Hepatocyte (in vitro differentiated cells): Measurements from ENCODE around the gene ATXN1. TPM values are rescaled to one million over a fixed set of nuclear protein-coding genes. Genes with fewer than 3 reads are reported as not detected.
A peak's percentile ranks its signal among the peaks of the same experiment; 100 is the strongest.

ENCODE experiments used
- DNase-seq: peaks from one replicate; pipeline ENCODE4 v3.0.0-alpha.2; 2016; ENCODE audit warnings: low spot score
- H2AFZ ChIP-seq: fragments of 200-600 bp; sonication (generic); 2 replicates; pipeline ENCODE4 v1.6.0; 2016; ENCODE audit warnings: antibody characterized with exemption, mild to moderate bottlenecking
- H3K27ac ChIP-seq: fragments of 200-600 bp; sonication (generic); 2 replicates; pipeline ENCODE4 v1.5.1; 2016; ENCODE audit warnings: mild to moderate bottlenecking
- H3K27me3 ChIP-seq: fragments of 200-600 bp; sonication (generic); 2 replicates; pipeline ENCODE4 v1.6.1; 2016
- H3K36me3 ChIP-seq: fragments of 200-600 bp; sonication (generic); replicated peaks from 2 replicates; pipeline ENCODE4 v1.5.1; 2016; ENCODE audit warnings: low read depth; ENCODE audit not compliant: insufficient read depth
- H3K4me1 ChIP-seq: fragments of 200-600 bp; sonication (generic); 2 replicates; pipeline ENCODE4 v1.5.1; 2016; ENCODE audit warnings: mild to moderate bottlenecking, moderate library complexity; ENCODE audit not compliant: insufficient read depth
- H3K4me2 ChIP-seq: fragments of 200-600 bp; sonication (generic); 2 replicates; pipeline ENCODE4 v1.6.0; 2016
- H3K4me3 ChIP-seq: fragments of 200-600 bp; sonication (generic); 2 replicates; pipeline ENCODE4 v1.5.1; 2016; ENCODE audit warnings: mild to moderate bottlenecking
- H3K79me2 ChIP-seq: fragments of 200-600 bp; sonication (generic); 2 replicates; pipeline ENCODE4 v1.6.0; 2017; ENCODE audit warnings: mild to moderate bottlenecking
- H3K9me2 ChIP-seq: fragments of 200-600 bp; sonication (generic); replicated peaks from 2 replicates; pipeline ENCODE4 v1.6.0; 2017; ENCODE audit warnings: mild to moderate bottlenecking; ENCODE audit not compliant: insufficient read depth
- H3K9me3 ChIP-seq: fragments of 200-600 bp; sonication (generic); 2 replicates; pipeline ENCODE4 v1.5.1; 2016; ENCODE audit warnings: low read depth, mild to moderate bottlenecking
- H4K20me1 ChIP-seq: fragments of 200-600 bp; sonication (generic); 2 replicates; pipeline ENCODE4 v1.6.0; 2016; ENCODE audit warnings: mild to moderate bottlenecking; ENCODE audit not compliant: insufficient read depth, poor library complexity, severe bottlenecking
- EZH2 ChIP-seq: fragments of 200-600 bp; sonication (generic); IDR thresholded peaks from 2 replicates; pipeline ENCODE4 v1.6.1; 2016; ENCODE audit warnings: antibody characterized with exemption, mild to moderate bottlenecking, borderline replicate concordance
- EZH2phosphoT487 ChIP-seq: fragments of 200-600 bp; sonication (generic); IDR thresholded peaks from one replicate; pipeline ENCODE4 v1.6.1; 2018; ENCODE audit warnings: antibody characterized with exemption, mild to moderate bottlenecking, low read depth, moderate library complexity; ENCODE audit not compliant: unreplicated experiment, severe bottlenecking
- WGBS: methylation state at CpG from one replicate; pipeline ENCODE4 v1.1.6; 2016; ENCODE audit warnings: low lambda C conversion rate; ENCODE audit errors: missing lambda C conversion rate; 5-methylcytosine and 5-hydroxymethylcytosine counted together
- polyA plus RNA-seq: library from polyadenylated mRNA; unstranded; fragments of >200 nt; fragmentation: Nextera tagmentation; extraction: Ambion mirVana; gene quantifications from 2 replicates; pipeline ENCODE4 v1.2.1, GENCODE V29; 2016
- total RNA-seq: library from RNA; depleted of rRNA; stranded (reverse); fragments of >200 nt; gene quantifications from 2 replicates; pipeline ENCODE4 v1.2.3, GENCODE V29; 2014
- TF ChIP-seq, protein P1 (sequence below): fragments of 200-600 bp; sonication (generic); IDR thresholded peaks from 2 replicates; pipeline ENCODE4 v1.5.1; 2016; ENCODE audit warnings: antibody characterized with exemption, mild to moderate bottlenecking; ENCODE audit not compliant: poor library complexity

Gene ATXN1
- total and polyA plus RNA-seq, 2 experiments from 2014 or later, result 14.7 to 32.6 TPM

DNA sequence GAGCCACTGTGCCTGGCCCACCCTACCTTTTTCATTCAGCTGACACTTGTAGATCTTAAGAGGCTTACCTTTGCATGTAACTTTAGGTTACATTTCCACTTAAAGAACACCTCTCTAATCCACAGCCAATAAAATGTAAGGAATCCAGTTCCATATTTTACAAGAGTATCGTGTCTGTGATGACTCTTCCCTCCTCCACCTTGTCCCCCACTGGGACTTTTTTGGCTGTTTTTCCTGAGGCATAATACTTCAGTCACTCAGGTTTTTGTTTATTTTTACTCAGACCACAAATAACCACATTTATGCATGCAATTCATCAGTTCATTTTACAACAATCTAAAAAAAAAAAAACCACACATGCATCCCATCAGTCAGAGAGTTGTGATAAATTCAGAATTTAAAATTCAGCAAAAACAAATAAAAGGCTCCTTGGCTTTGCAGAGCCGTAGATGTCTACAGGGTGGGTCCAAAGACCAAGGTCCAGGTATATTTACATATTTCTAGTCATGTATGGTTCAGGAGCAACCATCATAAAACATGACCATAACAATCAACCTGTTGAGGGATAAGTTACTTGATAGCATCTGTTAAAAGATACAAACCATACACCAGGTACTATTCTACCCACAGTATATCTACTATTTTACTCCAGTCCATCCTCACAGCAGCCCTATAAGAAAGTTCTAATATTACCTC is 9.9 kb downstream of the ATXN1 start:
- no peaks in the 10 kb centered on the region for H3K36me3 ChIP-seq
- 48% methylated on average over 2 of the region's 2 CpGs for WGBS
- H3K79me2 ChIP-seq, result peaks cover 80% of the 10 kb centered on the region
- H3K27ac ChIP-seq, result peak overlapping the region; percentile 67
- H2AFZ ChIP-seq, result no peak overlapping the region
- peaks cover 3% of the 10 kb centered on the region for H4K20me1 ChIP-seq
- H3K4me1 ChIP-seq, result peaks cover 54% of the 10 kb centered on the region
- no peak for DNase-seq
- H3K4me2 ChIP-seq, result peak overlapping the region; percentile 35
- no peak overlapping the region for H3K4me3 ChIP-seq
- no peaks in the 10 kb centered on the region for H3K9me2 ChIP-seq
- H3K9me3 ChIP-seq, result no peaks in the 10 kb centered on the region
- no peak for TF ChIP-seq EZH2phosphoT487
- no peak for TF ChIP-seq EZH2
- TF ChIP-seq, protein P1, sequence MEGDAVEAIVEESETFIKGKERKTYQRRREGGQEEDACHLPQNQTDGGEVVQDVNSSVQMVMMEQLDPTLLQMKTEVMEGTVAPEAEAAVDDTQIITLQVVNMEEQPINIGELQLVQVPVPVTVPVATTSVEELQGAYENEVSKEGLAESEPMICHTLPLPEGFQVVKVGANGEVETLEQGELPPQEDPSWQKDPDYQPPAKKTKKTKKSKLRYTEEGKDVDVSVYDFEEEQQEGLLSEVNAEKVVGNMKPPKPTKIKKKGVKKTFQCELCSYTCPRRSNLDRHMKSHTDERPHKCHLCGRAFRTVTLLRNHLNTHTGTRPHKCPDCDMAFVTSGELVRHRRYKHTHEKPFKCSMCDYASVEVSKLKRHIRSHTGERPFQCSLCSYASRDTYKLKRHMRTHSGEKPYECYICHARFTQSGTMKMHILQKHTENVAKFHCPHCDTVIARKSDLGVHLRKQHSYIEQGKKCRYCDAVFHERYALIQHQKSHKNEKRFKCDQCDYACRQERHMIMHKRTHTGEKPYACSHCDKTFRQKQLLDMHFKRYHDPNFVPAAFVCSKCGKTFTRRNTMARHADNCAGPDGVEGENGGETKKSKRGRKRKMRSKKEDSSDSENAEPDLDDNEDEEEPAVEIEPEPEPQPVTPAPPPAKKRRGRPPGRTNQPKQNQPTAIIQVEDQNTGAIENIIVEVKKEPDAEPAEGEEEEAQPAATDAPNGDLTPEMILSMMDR, result no peak
- no peaks in the 10 kb centered on the region for H3K27me3 ChIP-seq

GRCh38 chr6:16750566-16750965 is 10.7 kb downstream of the ATXN1 start:
- no peak overlapping the region for H3K4me2 ChIP-seq
- WGBS, result 88% methylated on average over 5 of the region's 5 CpGs

GRCh38 chr6:16749516-16750485 is 11.5 kb downstream of the ATXN1 start:
- peaks cover 54% of the 10 kb centered on the region for H3K4me1 ChIP-seq
- no peak overlapping the region for H3K4me3 ChIP-seq
- no peak for DNase-seq
- no peak overlapping the region for H2AFZ ChIP-seq
- no peak overlapping the region for H3K4me2 ChIP-seq
- H3K27ac ChIP-seq, result peak overlapping the region; percentile 55
- no peaks in the 10 kb centered on the region for H3K36me3 ChIP-seq
- H3K27me3 ChIP-seq, result no peaks in the 10 kb centered on the region
- 93% methylated on average over 10 of the region's 10 CpGs for WGBS
- TF ChIP-seq, protein P1, result no peak
- TF ChIP-seq EZH2 (no peak), EZH2phosphoT487 (no peak)
- no peaks in the 10 kb centered on the region for H3K9me3 ChIP-seq
- no peaks in the 10 kb centered on the region for H3K9me2 ChIP-seq
- H4K20me1 ChIP-seq, result peaks cover 3% of the 10 kb centered on the region
- H3K79me2 ChIP-seq, result peaks cover 84% of the 10 kb centered on the region

More at GRCh38 chr6:16750566-16750965, 10.7 kb downstream of the ATXN1 start:
- no peak for DNase-seq
- Histone ChIP-seq H4K20me1 (peaks cover 3% of the 10 kb centered on the region), H3K79me2 (peaks cover 80% of the 10 kb centered on the region), H3K27ac (peak overlapping the region; percentile 55), H3K4me1 (peaks cover 54% of the 10 kb centered on the region), H2AFZ (no peak overlapping the region), H3K4me3 (no peak overlapping the region), H3K9me3 (no peaks in the 10 kb centered on the region), H3K9me2 (no peaks in the 10 kb centered on the region), H3K36me3 (no peaks in the 10 kb centered on the region), H3K27me3 (no peaks in the 10 kb centered on the region)
- no peak for TF ChIP-seq EZH2phosphoT487
- no peak for TF ChIP-seq EZH2
- TF ChIP-seq, protein P1, result no peak
